ENCODE data around the gene SP5. TPM values are rescaled to one million over a fixed set of nuclear protein-coding genes. Genes with fewer than 3 reads are reported as not detected.

Gene SP5
- total and polyA plus RNA-seq, 10 of the 15 experiments (the other 5 are each of a cell fraction or from before 2014, with no cell fraction given), result not detected

DNA sequence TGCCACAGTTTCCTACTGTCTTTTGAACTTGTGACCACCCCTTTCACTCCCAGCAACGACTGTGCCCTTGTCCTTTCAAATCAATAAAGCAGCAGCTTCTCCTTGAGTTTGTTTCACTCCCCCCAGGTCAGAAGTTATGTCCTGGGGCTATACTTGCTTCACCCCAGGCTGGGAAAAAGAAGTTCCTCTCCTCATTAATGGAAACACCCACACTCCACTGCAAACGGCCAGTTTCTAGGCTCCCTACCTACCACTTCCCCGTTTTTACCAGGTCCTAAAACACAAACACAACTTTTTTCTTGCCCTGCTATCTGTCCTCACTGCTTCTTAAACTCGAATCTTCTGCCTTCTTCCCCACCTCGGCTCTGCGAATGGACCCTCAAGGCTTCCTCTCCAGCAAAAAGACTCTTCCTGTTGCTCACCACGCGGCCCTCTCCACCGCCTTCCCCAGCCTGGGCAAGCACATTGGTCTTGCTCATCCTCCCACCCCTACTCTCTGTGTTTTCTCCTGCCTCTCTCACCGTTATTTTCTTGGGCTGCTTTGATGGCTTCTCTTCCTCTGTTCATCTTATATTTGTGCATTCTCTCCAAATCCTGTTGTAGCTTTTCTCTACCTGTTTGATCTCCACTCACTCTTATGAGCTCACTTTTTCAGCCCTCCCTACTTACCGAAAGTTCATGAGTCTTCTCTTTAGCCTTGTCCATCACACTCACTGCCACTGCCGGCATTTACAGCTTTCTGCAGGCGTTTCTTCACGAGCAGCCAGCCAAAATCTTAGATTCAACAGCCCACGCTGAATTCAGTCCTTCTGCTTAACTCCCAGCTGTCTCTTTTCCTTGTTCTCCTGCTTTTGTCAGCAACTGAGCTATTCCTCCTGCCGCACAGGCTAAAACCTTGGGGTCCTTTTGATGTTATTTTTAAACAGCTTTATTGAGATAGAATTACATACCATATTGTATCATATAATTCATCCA is 7.0 kb upstream of the SP5 start:
- 18% methylated on average over 16 of the region's 16 CpGs for WGBS (ENCODE audit: insufficient coverage, insufficient replicate concordance, low lambda C conversion rate, missing lambda C conversion rate)
- no peaks in the 10 kb centered on the region for H3K79me2 ChIP-seq (ENCODE audit: control insufficient read depth, insufficient read depth, low read length)
- H4K20me1 ChIP-seq (ENCODE audit: control insufficient read depth, insufficient read depth), result no peaks in the 10 kb centered on the region; the same call in 1 of the 2 replicates
- ATAC-seq (no peak), DNase-seq (ENCODE audit: low read depth, low spot score) (no peak), FAIRE-seq (no peak)
- H3K4me1 ChIP-seq (ENCODE audit: control insufficient read depth, insufficient read depth, low read length), result no peaks in the 10 kb centered on the region
- CTCF ChIA-PET, result no interaction called here
- no peak overlapping the region for H3K27ac ChIP-seq (ENCODE audit: control insufficient read depth, insufficient read depth)
- intact Hi-C loops (cut with micrococcal nuclease; ENCODE audit: unreplicated experiment) (no loop called here), in situ Hi-C loops (cut with MboI) (no loop called here)
- no peaks in the 10 kb centered on the region for H3K36me3 ChIP-seq (ENCODE audit: control insufficient read depth in 2 of 2, insufficient read depth in 2 of 2, low read length in 1 of 2)
- BruUV-seq (replicated peaks), result no TSS peak
- POLR2A ChIA-PET, result no interaction called here
- H3K27me3 ChIP-seq (replicated peaks in 1 of 2; ENCODE audit: control insufficient read depth in 2 of 2, insufficient read depth in 2 of 2, low read length in 1 of 2), result peaks cover 5 to 12% of the 10 kb centered on the region in 2 experiments
- no peak overlapping the region for H3K4me3 ChIP-seq
- no peaks in the 10 kb centered on the region for H3K9me3 ChIP-seq (replicated peaks; ENCODE audit: control insufficient read depth, insufficient read depth, low read length)
- RAD21 ChIA-PET (ENCODE audit: unreplicated experiment), result interaction anchor here (0.9 kb wide), 1 partner anchor 180 kb away, joined by 3 read pairs; no protein-coding TSS in a partner anchor
- no peak overlapping the region for H3K9ac ChIP-seq (ENCODE audit: control insufficient read depth, insufficient read depth, low read length)
- SMC1A ChIA-PET (ENCODE audit: uncharacterized antibody, unreplicated experiment), result interaction anchor here (0.9 to 1.3 kb wide), 3 partner anchors 13 to 299 kb away, joined by 3 to 4 read pairs (median 4); no protein-coding TSS in a partner anchor
- TF ChIP-seq SPI1 (IDR thresholded peaks at IDR 0.05; ENCODE audit: borderline replicate concordance, insufficient read depth, low read depth, low read length), result peak; percentile 21; the same call in 1 of the 2 replicates
- TF ChIP-seq SIN3A (IDR thresholded peaks at IDR 0.05; ENCODE audit: low read depth, low read length), result no peak
- no peak overlapping the region for H2AFZ ChIP-seq (ENCODE audit: control insufficient read depth, low read depth, low read length)
- H3K4me2 ChIP-seq (ENCODE audit: control insufficient read depth, insufficient read depth), result no peak overlapping the region

DNA sequence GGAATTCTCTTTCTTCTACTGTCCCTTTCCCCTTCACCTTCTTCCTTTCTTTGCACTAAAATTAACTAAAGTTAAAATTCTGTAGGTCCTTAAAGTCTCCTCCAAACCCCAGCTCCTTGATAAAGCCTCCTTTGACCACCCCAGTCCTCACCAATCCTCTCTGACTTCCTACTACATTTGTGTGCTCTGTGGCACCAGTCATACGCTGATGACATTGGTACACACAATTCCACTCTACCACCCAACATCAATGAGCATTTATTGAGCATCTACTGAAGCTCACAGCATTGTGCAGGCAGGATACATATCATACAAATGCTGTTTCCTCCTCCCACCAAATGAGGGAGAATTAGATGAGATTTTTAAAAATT is 4.5 kb upstream of the SP5 start:
- DNase-seq (ENCODE audit: low read depth, low spot score) (no peak), FAIRE-seq (no peak), ATAC-seq (no peak)
- no peak overlapping the region for H2AFZ ChIP-seq (ENCODE audit: control insufficient read depth, low read depth, low read length)
- no peak overlapping the region for H3K27ac ChIP-seq (ENCODE audit: control insufficient read depth, insufficient read depth)
- no peaks in the 10 kb centered on the region; the same call in 2 of the 3 replicates for H3K9me3 ChIP-seq (replicated peaks; ENCODE audit: control insufficient read depth, insufficient read depth, low read length)
- no peaks in the 10 kb centered on the region for H3K36me3 ChIP-seq (ENCODE audit: control insufficient read depth in 2 of 2, insufficient read depth in 2 of 2, low read length in 1 of 2)
- ChIA-PET SMC1A (ENCODE audit: uncharacterized antibody, unreplicated experiment) (interaction anchor here (0.8 to 2.3 kb wide), 2 partner anchors 11 to 31 kb away, joined by 3 to 8 read pairs; no protein-coding TSS in a partner anchor), POLR2A (no interaction called here), RAD21 (ENCODE audit: unreplicated experiment) (interaction anchor here (0.5 kb wide), 1 partner anchor 36 kb away, joined by 3 read pairs; no protein-coding TSS in a partner anchor), CTCF (interaction anchor here (1.2 kb wide), 1 partner anchor 67 kb away, joined by 3 read pairs; no protein-coding TSS in a partner anchor)
- 28% methylated on average over 1 of the region's 1 CpG for WGBS (ENCODE audit: insufficient coverage, insufficient replicate concordance, low lambda C conversion rate, missing lambda C conversion rate)
- H3K4me2 ChIP-seq (ENCODE audit: control insufficient read depth, insufficient read depth), result no peak overlapping the region
- H3K27me3 ChIP-seq (replicated peaks in 1 of 2; ENCODE audit: control insufficient read depth in 2 of 2, insufficient read depth in 2 of 2, low read length in 1 of 2), result peaks cover 16 to 32% of the 10 kb centered on the region in 2 experiments
- no peak overlapping the region for H3K4me3 ChIP-seq
- H3K79me2 ChIP-seq (ENCODE audit: control insufficient read depth, insufficient read depth, low read length), result no peaks in the 10 kb centered on the region
- no TSS peak for BruUV-seq (replicated peaks)
- intact Hi-C loops (cut with micrococcal nuclease; ENCODE audit: unreplicated experiment) (loop anchor here (5.0 kb wide), 1 partner anchor 102 kb away; no protein-coding TSS in a partner anchor), in situ Hi-C loops (cut with MboI) (no loop called here)
- H3K9ac ChIP-seq (ENCODE audit: control insufficient read depth, insufficient read depth, low read length), result no peak overlapping the region
- no peaks in the 10 kb centered on the region; the same call in 1 of the 2 replicates for H3K4me1 ChIP-seq (ENCODE audit: control insufficient read depth, insufficient read depth, low read length)
- H4K20me1 ChIP-seq (ENCODE audit: control insufficient read depth, insufficient read depth), result no peaks in the 10 kb centered on the region; the same call in 1 of the 2 replicates
- TF ChIP-seq CBFB (IDR thresholded peaks at IDR 0.05; ENCODE audit: low read depth), result no peak
- TF ChIP-seq, protein P1, sequence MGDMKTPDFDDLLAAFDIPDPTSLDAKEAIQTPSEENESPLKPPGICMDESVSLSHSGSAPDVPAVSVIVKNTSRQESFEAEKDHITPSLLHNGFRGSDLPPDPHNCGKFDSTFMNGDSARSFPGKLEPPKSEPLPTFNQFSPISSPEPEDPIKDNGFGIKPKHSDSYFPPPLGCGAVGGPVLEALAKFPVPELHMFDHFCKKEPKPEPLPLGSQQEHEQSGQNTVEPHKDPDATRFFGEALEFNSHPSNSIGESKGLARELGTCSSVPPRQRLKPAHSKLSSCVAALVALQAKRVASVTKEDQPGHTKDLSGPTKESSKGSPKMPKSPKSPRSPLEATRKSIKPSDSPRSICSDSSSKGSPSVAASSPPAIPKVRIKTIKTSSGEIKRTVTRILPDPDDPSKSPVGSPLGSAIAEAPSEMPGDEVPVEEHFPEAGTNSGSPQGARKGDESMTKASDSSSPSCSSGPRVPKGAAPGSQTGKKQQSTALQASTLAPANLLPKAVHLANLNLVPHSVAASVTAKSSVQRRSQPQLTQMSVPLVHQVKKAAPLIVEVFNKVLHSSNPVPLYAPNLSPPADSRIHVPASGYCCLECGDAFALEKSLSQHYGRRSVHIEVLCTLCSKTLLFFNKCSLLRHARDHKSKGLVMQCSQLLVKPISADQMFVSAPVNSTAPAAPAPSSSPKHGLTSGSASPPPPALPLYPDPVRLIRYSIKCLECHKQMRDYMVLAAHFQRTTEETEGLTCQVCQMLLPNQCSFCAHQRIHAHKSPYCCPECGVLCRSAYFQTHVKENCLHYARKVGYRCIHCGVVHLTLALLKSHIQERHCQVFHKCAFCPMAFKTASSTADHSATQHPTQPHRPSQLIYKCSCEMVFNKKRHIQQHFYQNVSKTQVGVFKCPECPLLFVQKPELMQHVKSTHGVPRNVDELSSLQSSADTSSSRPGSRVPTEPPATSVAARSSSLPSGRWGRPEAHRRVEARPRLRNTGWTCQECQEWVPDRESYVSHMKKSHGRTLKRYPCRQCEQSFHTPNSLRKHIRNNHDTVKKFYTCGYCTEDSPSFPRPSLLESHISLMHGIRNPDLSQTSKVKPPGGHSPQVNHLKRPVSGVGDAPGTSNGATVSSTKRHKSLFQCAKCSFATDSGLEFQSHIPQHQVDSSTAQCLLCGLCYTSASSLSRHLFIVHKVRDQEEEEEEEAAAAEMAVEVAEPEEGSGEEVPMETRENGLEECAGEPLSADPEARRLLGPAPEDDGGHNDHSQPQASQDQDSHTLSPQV (IDR thresholded peaks at IDR 0.05), result no peak
- TF ChIP-seq, protein P2, sequence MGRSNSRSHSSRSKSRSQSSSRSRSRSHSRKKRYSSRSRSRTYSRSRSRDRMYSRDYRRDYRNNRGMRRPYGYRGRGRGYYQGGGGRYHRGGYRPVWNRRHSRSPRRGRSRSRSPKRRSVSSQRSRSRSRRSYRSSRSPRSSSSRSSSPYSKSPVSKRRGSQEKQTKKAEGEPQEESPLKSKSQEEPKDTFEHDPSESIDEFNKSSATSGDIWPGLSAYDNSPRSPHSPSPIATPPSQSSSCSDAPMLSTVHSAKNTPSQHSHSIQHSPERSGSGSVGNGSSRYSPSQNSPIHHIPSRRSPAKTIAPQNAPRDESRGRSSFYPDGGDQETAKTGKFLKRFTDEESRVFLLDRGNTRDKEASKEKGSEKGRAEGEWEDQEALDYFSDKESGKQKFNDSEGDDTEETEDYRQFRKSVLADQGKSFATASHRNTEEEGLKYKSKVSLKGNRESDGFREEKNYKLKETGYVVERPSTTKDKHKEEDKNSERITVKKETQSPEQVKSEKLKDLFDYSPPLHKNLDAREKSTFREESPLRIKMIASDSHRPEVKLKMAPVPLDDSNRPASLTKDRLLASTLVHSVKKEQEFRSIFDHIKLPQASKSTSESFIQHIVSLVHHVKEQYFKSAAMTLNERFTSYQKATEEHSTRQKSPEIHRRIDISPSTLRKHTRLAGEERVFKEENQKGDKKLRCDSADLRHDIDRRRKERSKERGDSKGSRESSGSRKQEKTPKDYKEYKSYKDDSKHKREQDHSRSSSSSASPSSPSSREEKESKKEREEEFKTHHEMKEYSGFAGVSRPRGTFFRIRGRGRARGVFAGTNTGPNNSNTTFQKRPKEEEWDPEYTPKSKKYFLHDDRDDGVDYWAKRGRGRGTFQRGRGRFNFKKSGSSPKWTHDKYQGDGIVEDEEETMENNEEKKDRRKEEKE (IDR thresholded peaks at IDR 0.05), result no peak

All from GM12878 (cell line).